ENCODE results near the gene SERPINE1.
"Not testable (repeated sequence)": the region's sequence is repeated elsewhere in the genome, so short reads cannot be mapped to it uniquely, and the experiment has no call there.

The SERPINE1 gene

GRCh38 chr7:101109368-101109767 lies 17.5 kb upstream of the SERPINE1 start:
- H3K4me3 ChIP-seq (ENCODE audit: low read length), result no peak overlapping the region
- no peak for TF ChIP-seq ZNF274 (IDR thresholded peaks at IDR 0.05; ENCODE audit: low read depth, low read length)

- no peak for TF ChIP-seq ZNF274 (IDR thresholded peaks at IDR 0.05; ENCODE audit: low read depth, low read length)
These were observed 15.6 kb upstream of the SERPINE1 start for GRCh38 chr7:101111261-101111660.

DNA sequence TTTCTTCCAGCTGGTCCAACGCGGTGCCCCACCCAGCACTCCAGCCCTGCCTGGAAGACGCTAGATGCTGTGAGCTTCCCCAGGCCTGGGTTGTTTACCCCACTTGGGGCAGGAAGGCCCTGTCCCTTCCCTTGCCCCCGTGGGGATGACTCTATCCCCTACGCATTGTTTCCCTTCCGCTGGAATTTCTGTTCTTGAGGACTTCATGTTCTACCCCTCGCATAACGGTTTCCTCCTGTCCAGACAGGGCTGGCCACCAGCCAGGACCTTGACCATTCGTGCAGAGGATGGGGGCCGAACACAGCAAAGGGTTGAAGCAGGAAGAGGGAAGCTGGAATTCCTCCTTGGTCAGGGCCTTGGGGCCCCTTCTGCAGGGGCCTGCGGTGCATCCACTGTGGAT lies 14.7 kb upstream of the SERPINE1 start:
- TF ChIP-seq ZNF274 (IDR thresholded peaks at IDR 0.05; ENCODE audit: low read depth, low read length), result no peak

More at GRCh38 chr7:101111261-101111660, 15.6 kb upstream of the SERPINE1 start:
- H3K4me3 ChIP-seq (ENCODE audit: low read length), result no peak overlapping the region

DNA sequence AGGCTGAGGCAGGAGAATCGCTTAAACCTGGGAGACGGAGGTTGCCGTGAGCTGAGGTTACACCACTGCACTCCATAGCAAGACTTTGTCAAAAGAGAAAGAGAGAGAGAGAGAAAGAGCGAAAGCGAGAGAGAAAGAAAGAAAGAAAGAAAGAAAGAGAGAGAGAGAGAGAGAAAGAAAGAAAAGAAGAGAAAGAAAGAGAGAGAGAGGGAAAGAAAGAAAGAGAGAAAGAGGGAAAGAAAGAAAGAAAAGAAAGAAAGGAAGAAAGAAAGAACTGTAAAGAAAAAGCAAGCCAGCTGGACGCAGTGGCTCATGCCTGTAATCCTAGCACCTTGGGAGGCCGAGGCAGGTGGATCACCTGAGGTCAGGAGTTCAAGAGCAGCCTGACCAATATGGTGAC lies 13.8 kb upstream of the SERPINE1 start:
- not testable (repeated sequence) for H3K4me3 ChIP-seq (ENCODE audit: low read length)

More for the DNA sequence above, 14.7 kb upstream of the SERPINE1 start:
- H3K4me3 ChIP-seq (ENCODE audit: low read length), result no peak overlapping the region

DNA sequence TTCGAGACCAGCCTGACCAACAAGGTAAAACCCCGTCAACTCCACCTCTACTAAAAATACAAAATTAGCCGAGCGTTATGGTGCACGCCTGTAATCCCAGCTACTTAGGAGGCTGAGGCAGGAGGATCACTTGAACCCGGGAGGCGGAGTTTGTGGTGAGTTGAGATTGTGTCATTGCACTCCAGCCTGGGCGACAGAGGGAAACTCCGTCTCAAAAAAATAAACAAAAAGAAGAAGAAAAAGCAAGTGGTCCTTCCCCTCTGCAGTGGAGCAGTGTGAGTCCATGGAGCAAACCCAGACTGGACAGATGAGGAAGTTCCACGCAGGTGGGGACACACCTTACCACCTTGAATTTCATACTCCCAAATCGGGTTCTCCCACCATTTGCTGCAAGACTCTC lies 13.1 kb upstream of the SERPINE1 start:
- no peak overlapping the region for H3K4me3 ChIP-seq (ENCODE audit: low read length)
- no peak for TF ChIP-seq ZNF274 (IDR thresholded peaks at IDR 0.05; ENCODE audit: low read depth, low read length)

- H3K4me3 ChIP-seq (ENCODE audit: low read length), result no peak overlapping the region
- no peak for TF ChIP-seq ZNF274 (IDR thresholded peaks at IDR 0.05; ENCODE audit: low read depth, low read length)
These were observed 12.4 kb upstream of the SERPINE1 start for GRCh38 chr7:101114492-101114891.

DNA sequence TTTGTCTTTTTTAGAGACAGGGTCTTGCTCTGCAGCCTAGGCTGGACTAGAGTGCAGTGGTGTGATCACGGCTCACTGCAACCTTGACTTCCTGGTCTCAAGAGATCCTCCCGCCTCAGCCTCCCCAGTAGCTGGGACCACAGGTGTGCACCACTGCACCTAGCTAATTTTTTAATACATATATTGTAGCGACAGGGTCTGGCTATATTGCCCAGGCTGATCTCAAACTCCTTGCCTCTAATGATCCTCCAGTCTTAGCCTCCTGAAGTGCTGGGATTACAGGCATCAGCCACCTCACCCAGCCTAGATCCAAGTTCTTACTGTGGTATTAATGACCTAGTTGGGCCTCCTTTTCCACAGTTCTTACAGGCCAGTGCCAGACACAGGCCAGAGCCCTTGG lies 11.7 kb upstream of the SERPINE1 start:
- no peak for TF ChIP-seq ZNF274 (IDR thresholded peaks at IDR 0.05; ENCODE audit: low read depth, low read length)
- no peak overlapping the region for H3K4me3 ChIP-seq (ENCODE audit: low read length)

DNA sequence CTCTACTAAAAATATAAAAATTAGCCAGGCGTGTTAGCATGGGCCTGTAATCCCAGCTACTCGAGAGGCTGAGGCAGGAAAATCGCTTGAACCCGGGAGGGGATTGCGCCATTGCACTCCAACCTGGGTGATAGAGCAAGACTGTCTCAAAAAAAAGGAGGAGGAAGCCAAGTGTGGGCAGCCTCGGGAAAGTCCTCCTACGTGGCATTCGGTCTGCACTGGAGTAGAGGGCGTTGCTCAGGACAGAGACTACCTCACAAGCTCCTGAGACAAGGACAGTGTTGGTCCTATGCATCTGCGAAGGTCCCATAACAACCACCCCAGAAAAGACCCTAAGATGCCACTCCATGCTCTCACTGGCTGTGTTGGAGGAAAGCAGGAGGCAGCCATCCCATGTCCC lies 10.0 kb upstream of the SERPINE1 start:
- H3K4me3 ChIP-seq (ENCODE audit: low read length), result no peak overlapping the region
- TF ChIP-seq ZNF274 (IDR thresholded peaks at IDR 0.05; ENCODE audit: low read depth, low read length), result no peak

- no peak for TF ChIP-seq ZNF274 (IDR thresholded peaks at IDR 0.05; ENCODE audit: low read depth, low read length)
- no peak overlapping the region for H3K4me3 ChIP-seq (ENCODE audit: low read length)
These were observed 8.0 kb upstream of the SERPINE1 start for GRCh38 chr7:101118856-101119255.

GRCh38 chr7:101119876-101120275 lies 7.0 kb upstream of the SERPINE1 start:
- no peak for TF ChIP-seq ZNF274 (IDR thresholded peaks at IDR 0.05; ENCODE audit: low read depth, low read length)

GRCh38 chr7:101120315-101120714 lies 6.6 kb upstream of the SERPINE1 start:
- no peak overlapping the region for H3K4me3 ChIP-seq (ENCODE audit: low read length)
- no peak for TF ChIP-seq ZNF274 (IDR thresholded peaks at IDR 0.05; ENCODE audit: low read depth, low read length)

More at GRCh38 chr7:101119876-101120275, 7.0 kb upstream of the SERPINE1 start:
- H3K4me3 ChIP-seq (ENCODE audit: low read length), result no peak overlapping the region

- H3K4me3 ChIP-seq (ENCODE audit: low read length), result not testable (repeated sequence)
These were observed 5.3 kb upstream of the SERPINE1 start for GRCh38 chr7:101121631-101121990.

DNA sequence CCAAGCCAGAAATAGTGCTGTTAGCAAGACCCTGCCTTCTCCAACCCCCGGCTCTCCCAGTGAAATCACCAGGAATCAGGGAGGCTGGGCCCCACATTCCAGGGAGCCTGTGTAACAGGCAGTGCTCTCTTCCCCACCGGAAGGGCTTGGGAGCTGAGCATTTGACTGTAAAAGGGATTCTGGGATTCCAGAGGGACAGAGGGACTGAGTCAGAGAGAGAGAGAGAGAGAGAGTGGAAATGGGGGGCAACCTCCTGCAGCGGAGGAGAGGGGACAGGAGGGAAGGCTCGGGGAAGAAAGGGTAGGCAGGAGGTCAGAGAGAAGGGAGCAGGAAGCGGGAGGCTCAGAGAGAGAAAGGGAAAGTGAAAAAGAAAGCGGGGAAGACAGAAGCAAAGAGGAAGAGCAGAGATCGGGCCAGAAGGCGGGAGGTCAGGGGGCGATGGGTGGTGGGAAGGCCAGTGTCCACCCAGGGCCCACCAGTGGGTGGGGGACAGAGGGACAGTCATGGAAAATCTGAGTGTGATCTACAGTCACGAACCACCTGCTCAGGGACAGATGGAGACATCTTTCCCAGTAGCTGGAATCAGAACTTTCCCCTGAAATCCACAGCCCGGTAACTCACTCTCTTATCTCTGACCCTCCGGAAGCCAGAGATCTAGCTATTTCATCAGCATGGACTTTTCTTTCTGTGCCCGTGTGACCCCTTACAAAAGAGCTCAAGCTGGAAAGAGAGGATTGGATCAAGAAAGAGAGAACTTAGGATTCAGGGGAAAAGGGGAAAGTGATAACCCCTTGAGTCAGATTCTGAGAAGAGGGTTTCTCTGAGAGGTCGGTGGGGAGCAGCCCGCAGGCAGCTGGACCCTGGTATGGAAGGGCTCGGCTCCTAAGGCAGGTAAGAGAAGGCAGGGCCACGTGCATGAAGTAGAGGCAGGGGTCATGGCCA lies 4.6 kb upstream of the SERPINE1 start:
- TF ChIP-seq ZNF274 (IDR thresholded peaks at IDR 0.05; ENCODE audit: low read depth, low read length), result no peak
- H3K4me3 ChIP-seq (ENCODE audit: low read length), result peak overlapping the region; percentile 44; the same call in 1 of the 2 replicates

- no peak overlapping the region; the same call in 1 of the 2 replicates for H3K4me3 ChIP-seq (ENCODE audit: low read length)
- no peak for TF ChIP-seq ZNF274 (IDR thresholded peaks at IDR 0.05; ENCODE audit: low read depth, low read length)
These were observed 3.8 kb upstream of the SERPINE1 start for GRCh38 chr7:101122933-101123702.

DNA sequence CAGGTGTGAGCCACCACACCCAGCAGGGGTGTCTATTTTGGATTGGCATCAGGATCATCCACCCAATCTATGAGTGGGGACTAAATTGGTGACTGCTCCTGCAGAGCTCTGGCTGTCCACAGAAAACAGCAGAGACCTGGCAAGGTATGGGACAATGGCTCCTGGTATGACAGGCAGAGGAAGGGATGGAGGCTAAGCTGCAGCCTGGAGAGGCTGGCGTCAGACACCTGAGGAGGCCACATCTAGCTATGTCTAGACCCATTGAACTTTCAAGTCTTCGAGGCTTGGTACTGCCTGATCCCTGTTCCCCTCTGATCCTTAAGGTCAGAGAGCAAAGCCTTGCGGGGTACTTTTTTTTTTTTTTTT lies 3.2 kb upstream of the SERPINE1 start:
- H3K4me3 ChIP-seq (ENCODE audit: low read length), result no peak overlapping the region
- no peak for TF ChIP-seq ZNF274 (IDR thresholded peaks at IDR 0.05; ENCODE audit: low read depth, low read length)
